HepG2 (cell line): ENCODE results near the gene MYADML2. TPM values are rescaled to one million over a fixed set of nuclear protein-coding genes. Genes with fewer than 3 reads are reported as not detected.
A peak's percentile ranks its signal among the peaks of the same experiment; 100 is the strongest.

Source experiments
- ARNTL ChIP-seq: sonication (generic); formaldehyde crosslinking; IDR thresholded peaks from 2 replicates; pipeline ENCODE4 v1.4.0; 2020; ENCODE audit warnings: mild to moderate bottlenecking, missing genetic modification reagents
- CEBPB ChIP-seq: IDR thresholded peaks from 2 replicates; pipeline ENCODE4 v1.6.1; 2011; ENCODE audit warnings: low read depth, low read length, improper control_type of control experiment, borderline replicate concordance
- MXI1 ChIP-seq: IDR thresholded peaks from 3 replicates; pipeline ENCODE4 v1.6.1; 2012; ENCODE audit warnings: low read depth, low read length, inconsistent platforms, borderline replicate concordance
- MYC ChIP-seq: sonication (generic); formaldehyde crosslinking; IDR thresholded peaks from 2 replicates; pipeline ENCODE4 v1.9.0; 2021; ENCODE audit warnings: missing genetic modification reagents, borderline replicate concordance
- SMAD9 ChIP-seq: sonication (generic); formaldehyde crosslinking; IDR thresholded peaks from 2 replicates; pipeline ENCODE4 v1.5.1; 2020; ENCODE audit warnings: mild to moderate bottlenecking, missing genetic modification reagents
- ZNF224 ChIP-seq: sonication (generic); formaldehyde crosslinking; IDR thresholded peaks from 2 replicates; pipeline ENCODE4 v1.5.0; 2020; ENCODE audit warnings: mild to moderate bottlenecking, missing genetic modification reagents
- ZNF235 ChIP-seq: sonication (generic); formaldehyde crosslinking; IDR thresholded peaks from 2 replicates; pipeline ENCODE4 v1.8.1; 2023; ENCODE audit warnings: mild to moderate bottlenecking, missing genetic modification reagents, borderline replicate concordance
- ZNF3 ChIP-seq: IDR thresholded peaks from 2 replicates; pipeline ENCODE4 v1.7.0; 2017; ENCODE audit warnings: inconsistent platforms
- ZNF749 ChIP-seq: sonication (generic); formaldehyde crosslinking; IDR thresholded peaks from 2 replicates; pipeline ENCODE4 v1.8.0; 2022; ENCODE audit warnings: mild to moderate bottlenecking, missing genetic modification reagents, moderate library complexity, borderline replicate concordance
- ZNF879 ChIP-seq: sonication (generic); formaldehyde crosslinking; IDR thresholded peaks from 2 replicates; pipeline ENCODE4 v1.8.1; 2023; ENCODE audit warnings: missing genetic modification reagents
- polyA plus RNA-seq, 8 experiments: library from polyadenylated mRNA; depleted of rRNA in 3 of 8; stranded (reverse) in 7 of 8; unstranded in 1 of 8; fragments of >200 nt; fragmentation: Illumina TruSeq in 4 of 8; extraction: Trizol in 4 of 8; gene quantifications; 2 replicates each; pipeline versions ENCODE4 v1.2.1 to v1.2.3, GENCODE V29; 2011 to 2016; ENCODE audit warnings: low read depth in 4 of 8, missing spikeins in 1 of 8, mixed read lengths in 1 of 8; ENCODE audit not compliant: insufficient read depth in 1 of 8
- total RNA-seq, 5 experiments: library from RNA; depleted of rRNA; stranded (reverse); fragments of >200 nt; fragmentation: Illumina TruSeq; extraction: Trizol; gene quantifications; 2 replicates each; pipeline ENCODE4 v1.2.3, GENCODE V29; 2016; ENCODE audit warnings: low read depth in 1 of 5
- TF ChIP-seq, protein P1 (sequence below): sonication (generic); formaldehyde crosslinking; IDR thresholded peaks from 2 replicates; pipeline ENCODE4 v1.4.0; 2020; ENCODE audit warnings: missing genetic modification reagents

Gene MYADML2
- total and polyA plus RNA-seq, 2 of the 13 experiments (the other 11 are each of a cell fraction or from before 2014, with no cell fraction given): not detected

DNA sequence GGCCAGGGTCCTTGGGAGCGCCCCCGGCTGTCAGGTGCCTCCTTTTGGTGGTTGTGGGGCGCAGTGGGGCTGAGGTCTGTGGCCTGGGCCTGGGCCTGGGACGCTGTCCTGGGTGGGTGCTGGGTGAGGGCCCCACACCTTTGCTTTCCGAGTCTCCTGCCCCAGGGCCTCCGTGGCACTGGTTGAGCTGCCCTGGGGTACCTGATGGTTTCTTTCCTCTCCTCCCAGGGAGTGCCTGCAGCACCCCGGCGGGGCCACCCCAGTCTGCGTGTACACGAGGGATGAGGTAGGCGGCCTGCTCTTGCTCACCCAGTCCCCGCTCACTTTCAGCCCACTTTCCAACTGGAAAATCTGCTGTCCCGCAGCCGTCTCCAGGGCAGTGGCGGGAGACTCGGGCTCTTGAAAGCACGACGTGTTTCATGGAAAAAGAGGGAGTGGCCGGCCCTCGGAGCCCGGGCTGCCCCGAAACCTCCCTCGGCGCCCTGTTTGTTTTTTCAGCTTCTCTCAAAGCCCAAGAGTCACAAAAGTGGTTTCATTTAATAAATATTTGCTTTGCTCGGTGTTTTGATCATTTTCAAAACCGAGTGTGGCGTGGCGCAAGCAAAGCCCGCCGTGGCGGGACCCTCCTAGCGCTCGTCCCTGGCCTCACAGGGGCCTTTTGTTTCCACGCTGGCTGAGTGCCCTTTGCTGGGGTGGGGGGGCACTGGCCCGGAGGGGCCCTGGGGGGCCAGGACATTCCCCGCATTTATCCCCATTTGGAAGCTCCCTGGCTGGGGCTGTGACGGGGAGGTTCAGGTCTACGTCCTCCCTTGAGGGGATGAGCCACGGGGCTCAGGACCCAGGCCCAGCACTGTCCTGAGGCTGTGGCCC lies 47.8 kb upstream of the MYADML2 start (continued):
- TF ChIP-seq, protein P1, sequence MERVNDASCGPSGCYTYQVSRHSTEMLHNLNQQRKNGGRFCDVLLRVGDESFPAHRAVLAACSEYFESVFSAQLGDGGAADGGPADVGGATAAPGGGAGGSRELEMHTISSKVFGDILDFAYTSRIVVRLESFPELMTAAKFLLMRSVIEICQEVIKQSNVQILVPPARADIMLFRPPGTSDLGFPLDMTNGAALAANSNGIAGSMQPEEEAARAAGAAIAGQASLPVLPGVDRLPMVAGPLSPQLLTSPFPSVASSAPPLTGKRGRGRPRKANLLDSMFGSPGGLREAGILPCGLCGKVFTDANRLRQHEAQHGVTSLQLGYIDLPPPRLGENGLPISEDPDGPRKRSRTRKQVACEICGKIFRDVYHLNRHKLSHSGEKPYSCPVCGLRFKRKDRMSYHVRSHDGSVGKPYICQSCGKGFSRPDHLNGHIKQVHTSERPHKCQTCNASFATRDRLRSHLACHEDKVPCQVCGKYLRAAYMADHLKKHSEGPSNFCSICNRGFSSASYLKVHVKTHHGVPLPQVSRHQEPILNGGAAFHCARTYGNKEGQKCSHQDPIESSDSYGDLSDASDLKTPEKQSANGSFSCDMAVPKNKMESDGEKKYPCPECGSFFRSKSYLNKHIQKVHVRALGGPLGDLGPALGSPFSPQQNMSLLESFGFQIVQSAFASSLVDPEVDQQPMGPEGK (CRISPR knock-in tag): peak; percentile 100
- TF ChIP-seq ZNF224 (CRISPR knock-in tag): no peak
- TF ChIP-seq MYC: no peak; the same call in 1 of the 2 replicates
- TF ChIP-seq ZNF235 (CRISPR knock-in tag): peak; percentile 22; the same call in 1 of the 2 replicates
- TF ChIP-seq SMAD9: peak; percentile 20; the same call in 1 of the 2 replicates
- TF ChIP-seq CEBPB: peak; percentile 83
- peak; percentile 57; the same call in 1 of the 2 replicates for TF ChIP-seq ARNTL (CRISPR knock-in tag)
- no peak for TF ChIP-seq ZNF3 (CRISPR knock-in tag)
- peak; percentile 97 for TF ChIP-seq ZNF749
- TF ChIP-seq MXI1: peak; percentile 60; the same call in 2 of the 3 replicates
- 0 out of 2 replicates have a peak, but pooled peaks have one; percentile 33 for TF ChIP-seq ZNF879 (CRISPR knock-in tag)
